SH-SY5Y (cell line): ENCODE data around the gene GALNT6.

Source experiments
- GATA2 ChIP-seq: IDR thresholded peaks from 2 replicates; pipeline ENCODE4 v1.6.1; 2011; ENCODE audit warnings: mild to moderate bottlenecking, low read depth, low read length
- GATA3 ChIP-seq: IDR thresholded peaks from 2 replicates; pipeline ENCODE4 v1.6.1; 2011; ENCODE audit warnings: low read depth, mild to moderate bottlenecking, low read length, moderate library complexity

GRCh38 chr12:51434305-51434704 lies 43.1 kb upstream of the GALNT6 start:
- no peak for TF ChIP-seq GATA3
- no peak for TF ChIP-seq GATA2
